HG02885 (cell line): ENCODE results near the gene TBX1.

Source experiments
- ATAC-seq: cut with Tn5 transposase; IDR thresholded peaks from one replicate; pipeline ENCODE4 v1.9.1; 2021; ENCODE audit warnings: mild to moderate bottlenecking; ENCODE audit not compliant: unreplicated experiment, poor library complexity

TBX1 gene

DNA sequence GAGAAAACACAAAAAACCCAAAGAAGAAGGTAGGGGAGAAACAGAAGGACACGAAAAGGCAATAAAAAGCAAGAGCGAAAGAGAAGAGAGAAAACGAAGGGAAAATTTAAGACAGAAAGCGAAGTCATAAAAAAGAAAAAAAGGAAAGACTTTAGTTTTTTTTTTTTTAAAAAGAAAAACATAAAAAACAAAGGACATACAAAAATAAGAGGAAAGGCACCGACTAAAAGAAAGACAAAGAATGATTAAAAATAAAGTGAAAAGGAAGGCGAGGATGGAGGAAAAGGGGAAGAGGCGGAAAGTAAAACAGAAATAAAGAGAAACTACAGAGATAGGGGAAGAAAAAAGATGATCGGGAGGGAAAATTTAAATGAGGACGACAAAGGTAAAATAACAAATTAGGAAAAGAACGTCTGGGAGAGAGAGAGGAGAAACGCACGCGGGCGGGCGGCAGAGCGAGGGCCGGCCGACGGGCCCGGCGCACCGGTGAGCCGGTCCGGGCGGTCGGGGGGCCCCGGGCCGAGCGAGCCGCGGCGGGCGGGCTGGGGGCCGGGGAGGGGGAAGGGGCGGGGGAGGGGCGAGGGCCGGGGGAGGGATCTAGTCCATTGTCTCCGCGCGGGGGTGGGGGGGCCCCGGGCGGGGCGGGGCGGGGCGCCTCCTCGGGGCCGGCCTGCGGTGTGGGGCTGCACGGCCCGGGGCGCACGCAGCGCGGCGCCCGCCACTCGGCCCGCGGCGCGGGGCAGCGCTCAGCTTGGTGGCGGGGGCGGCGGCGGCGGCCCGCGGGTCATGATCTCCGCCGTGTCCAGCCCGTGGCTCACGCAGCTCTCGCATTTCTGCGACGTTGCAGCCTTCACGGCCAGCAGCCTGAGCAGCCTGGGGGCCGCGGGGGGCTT, at the start of gene TBX1:
Gene TBX1 (plus strand): TSS at position 721 of the 893 bp plus-strand sequence. CDS start 66 bp downstream, at position 787.
- ATAC-seq = no peak

DNA sequence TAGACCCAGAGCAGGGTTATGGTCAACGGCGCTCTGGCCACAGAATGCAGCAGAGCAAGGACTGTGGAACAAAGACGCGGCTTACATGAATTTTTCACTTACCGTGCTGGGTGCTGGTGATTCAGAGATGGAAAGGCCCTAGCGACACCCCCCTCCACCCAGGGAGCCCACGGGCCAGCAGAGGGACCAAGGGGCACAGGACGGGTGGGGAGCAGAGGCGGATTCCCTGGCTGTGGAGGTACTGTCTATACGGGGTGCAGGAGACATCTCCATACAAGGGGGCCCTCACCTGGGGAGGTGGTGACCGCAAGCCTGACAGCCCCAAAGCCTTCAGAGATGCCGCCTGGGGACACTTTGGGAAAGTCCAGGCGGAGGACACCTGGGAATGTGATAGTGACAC, 47.3 kb upstream of the TBX1 start:
- ATAC-seq = no peak

DNA sequence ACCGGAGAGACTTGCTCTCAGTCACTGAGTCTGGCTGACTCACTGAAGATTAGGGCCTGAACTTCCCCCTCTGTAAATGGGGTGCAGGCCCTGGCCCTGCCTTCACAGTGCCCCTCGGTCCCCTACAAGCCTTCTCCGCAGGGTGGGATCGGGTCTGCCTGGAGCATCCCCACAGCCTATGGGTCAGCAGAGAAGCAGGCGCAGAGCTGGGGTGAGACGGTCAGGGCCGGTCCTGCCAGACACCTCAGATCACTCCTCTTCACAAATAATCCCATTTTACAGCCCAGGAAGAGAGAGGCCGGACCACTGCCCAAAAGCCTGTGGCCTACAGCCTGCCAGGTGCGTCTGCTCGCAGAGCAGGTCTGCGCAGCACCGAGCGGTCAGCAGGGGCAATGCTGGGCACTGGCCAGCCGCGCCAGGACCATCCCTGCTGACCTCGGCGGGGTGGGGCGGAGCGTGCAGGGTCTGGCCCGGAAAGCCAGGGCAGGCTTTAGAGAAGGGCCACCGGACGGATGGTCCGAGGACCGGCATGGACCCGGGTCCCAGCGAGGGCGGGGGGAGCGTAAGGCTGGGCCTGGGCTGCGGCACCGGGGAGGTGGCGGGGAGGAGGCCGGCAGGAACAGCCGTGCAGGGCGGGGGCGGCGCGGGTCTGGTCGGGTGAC, 46.8 kb upstream of the TBX1 start:
- no peak for ATAC-seq

GRCh38 chr22:19714312-19715187, 46.0 kb upstream of the TBX1 start, which contains the start of gene SEPTIN5:
TSS of gene SEPTIN5 (plus strand) at chr22:19714503. CDS start at chr22:19714589, 86 bp downstream.
- ATAC-seq = no peak

DNA sequence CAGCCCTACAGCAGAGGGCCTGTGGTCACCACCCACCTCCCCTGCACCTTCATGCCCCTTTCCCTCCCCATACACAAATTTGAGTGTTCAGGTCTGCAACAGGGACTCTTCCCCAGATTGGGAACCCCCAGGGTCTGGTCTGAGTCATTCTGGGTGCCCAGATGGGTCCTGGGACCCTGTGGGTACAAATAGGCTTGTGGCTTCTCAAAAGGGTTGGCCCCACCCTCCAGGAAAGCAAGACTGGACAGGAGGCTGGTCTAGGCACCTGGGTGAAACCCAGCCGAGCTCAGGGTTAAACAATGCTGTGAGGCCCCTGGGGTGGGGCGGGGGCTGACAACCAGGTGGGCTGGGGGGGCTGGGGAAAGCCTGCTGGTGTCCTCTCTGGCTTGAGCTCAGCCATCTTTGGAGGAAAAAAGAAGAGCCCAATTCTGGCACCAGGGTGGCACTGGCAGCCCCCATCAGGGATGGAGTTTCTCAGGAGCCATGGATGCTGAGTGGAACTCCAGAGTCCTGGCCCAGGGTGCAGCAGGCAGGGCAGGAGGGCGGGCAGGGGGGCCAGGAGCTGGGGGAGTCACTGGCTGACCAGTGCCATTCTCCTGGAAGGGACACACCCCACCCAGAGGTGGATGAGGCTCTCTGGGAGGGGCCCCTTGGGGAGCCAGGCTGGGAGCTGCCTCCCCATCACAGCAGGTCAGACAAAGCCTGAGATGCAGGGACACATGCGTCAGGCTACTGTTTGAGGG, 45.2 kb upstream of the TBX1 start:
- ATAC-seq = no peak

- no peak for ATAC-seq
These were observed 44.3 kb upstream of the TBX1 start for GRCh38 chr22:19716041-19716828.

DNA sequence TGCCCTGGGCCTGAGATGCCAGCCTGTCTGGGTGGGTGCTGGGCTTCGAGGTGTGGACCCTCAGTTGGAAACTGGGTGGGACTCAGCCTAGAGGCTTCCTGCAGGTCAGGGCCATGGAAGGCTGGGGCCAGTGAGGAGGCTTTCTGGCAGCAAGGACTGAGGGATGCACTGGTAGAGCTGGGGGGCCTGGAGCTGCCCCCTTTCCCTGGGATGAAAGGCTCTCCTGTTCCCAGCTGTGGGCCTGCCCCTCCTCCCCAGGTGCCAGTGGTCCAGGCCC, 43.8 kb upstream of the TBX1 start:
- ATAC-seq = no peak

DNA sequence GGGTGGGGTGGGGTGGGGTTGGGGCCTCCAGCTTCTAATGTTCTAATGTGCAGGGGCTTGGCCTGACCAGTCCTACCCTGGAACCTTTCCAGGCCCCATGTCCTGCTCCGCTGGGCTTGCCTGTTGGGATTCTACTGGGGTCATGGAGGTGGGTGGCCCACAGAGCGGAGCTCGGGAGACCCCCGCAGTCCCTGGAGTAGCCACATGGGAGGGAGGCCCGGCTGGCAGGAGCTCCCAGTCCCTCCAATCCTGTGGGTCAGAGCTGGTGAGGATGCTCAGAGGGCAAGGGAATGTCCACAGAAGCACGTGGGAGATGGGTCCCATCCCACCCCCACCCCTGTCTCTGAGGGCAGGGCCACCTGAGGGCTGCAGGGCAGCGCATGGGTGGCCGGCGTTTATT, 43.4 kb upstream of the TBX1 start:
- ATAC-seq = no peak

- ATAC-seq = peak; percentile 59
These were observed 42.7 kb upstream of the TBX1 start for GRCh38 chr22:19717691-19718455.

DNA sequence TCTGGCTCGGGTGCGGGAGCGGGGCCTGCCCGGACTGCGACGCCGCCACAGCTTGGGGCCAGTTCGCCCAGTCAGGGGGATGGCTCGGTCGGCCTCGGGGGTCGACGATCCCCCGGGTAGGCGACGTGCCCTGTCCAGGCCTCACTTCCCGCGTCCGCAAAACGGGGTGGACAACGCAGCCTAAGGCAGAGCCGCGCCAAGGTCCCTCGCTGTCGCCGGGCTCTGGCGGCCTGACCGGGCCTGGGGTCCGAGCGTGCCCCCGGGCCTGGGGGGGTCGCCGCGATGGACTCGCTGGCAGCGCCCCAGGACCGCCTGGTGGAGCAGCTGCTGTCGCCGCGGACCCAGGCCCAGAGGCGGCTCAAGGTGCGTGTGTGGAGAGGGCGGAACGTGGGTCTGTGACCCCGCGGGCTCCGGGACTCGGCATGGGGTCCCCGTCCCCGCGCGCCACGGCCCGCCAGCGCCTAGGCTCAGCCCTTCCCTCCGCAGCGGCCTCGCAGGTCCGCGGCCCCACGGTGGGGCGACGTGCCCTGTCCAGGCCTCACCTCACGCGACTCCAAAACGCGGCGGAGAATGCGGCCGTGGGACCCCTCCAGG, 42.0 kb upstream of the TBX1 start:
- ATAC-seq = no peak

- no peak for ATAC-seq
These were observed 41.5 kb upstream of the TBX1 start for GRCh38 chr22:19719050-19719482.

GRCh38 chr22:19719488-19720021, 41.0 kb upstream of the TBX1 start:
- no peak for ATAC-seq

- ATAC-seq = no peak
These were observed 40.3 kb upstream of the TBX1 start for GRCh38 chr22:19720150-19720827.

GRCh38 chr22:19720999-19721329, 39.6 kb upstream of the TBX1 start:
- ATAC-seq = no peak

DNA sequence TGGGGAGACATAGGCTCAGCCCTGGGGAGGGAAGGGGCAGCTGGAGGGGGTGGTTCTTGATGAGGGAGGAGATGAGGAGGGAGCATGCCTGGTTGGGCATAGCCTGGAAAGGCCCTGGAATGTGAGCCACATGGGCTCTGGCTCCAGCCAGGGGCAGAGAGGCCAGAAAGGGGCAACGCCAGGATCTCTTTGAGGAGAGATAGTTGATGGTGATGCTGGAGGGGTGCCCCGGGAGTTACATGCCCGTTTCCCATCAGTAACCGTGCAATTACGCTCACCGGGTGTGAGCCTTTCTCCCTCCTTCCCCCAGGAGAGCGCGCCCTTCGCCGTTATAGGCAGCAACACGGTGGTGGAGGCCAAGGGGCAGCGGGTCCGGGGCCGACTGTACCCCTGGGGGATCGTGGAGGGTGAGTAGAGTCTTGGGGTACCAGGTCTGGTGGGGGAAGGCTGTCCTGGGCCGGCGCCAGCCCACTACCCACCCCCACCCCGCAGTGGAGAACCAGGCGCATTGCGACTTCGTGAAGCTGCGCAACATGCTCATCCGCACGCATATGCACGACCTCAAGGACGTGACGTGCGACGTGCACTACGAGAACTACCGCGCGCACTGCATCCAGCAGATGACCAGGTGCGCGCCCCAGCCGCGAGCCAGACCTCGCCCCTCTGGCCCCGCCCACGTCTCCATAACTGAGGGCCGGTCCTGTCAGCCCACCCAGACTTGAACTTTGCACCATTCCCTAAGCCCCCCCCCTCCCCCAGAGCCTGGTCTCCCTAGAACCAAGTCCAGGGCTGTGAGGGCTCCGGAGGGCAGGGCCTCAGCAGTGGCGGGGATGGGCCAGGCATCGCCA, 39.0 kb upstream of the TBX1 start:
- ATAC-seq = no peak

DNA sequence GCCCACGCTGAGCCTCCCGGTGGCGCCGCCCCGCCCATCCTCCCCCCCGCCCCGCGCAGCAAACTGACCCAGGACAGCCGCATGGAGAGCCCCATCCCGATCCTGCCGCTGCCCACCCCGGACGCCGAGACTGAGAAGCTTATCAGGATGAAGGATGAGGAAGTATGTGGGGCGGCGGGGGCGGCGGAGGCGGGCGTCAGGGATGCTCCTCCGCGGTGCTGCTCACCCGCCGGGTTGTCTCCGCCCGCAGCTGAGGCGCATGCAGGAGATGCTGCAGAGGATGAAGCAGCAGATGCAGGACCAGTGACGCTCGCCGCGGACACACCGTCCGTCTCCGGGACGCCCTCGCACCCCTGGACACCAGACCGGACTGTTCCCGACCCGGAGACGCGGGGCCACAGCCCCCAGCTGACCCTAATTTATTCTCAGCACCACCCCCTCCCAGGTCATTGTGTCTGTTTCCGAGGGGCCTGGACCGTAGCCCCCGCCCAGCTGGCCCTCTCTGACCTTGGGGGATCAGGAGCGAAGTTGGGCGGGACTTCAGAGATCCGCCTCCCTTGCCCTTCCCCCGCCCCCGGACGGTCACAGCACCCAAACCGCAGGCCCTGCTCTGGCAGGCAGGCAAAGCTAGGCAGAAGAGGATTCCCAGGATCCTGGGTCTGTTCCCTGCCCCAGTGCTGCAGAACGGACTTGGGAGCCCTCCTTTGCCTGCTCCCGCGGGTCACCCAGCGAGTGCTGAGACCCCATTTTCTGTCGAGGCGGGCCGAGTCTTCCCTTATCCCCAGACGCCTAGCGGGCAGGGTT, 38.2 kb upstream of the TBX1 start:
- no peak for ATAC-seq
